ENCODE measurements around the gene WWOX. TPM values are rescaled to one million over a fixed set of nuclear protein-coding genes. Genes with fewer than 3 reads are reported as not detected.

WWOX gene
- 22.7 and 33.8 TPM in 2 replicates for total RNA-seq

DNA sequence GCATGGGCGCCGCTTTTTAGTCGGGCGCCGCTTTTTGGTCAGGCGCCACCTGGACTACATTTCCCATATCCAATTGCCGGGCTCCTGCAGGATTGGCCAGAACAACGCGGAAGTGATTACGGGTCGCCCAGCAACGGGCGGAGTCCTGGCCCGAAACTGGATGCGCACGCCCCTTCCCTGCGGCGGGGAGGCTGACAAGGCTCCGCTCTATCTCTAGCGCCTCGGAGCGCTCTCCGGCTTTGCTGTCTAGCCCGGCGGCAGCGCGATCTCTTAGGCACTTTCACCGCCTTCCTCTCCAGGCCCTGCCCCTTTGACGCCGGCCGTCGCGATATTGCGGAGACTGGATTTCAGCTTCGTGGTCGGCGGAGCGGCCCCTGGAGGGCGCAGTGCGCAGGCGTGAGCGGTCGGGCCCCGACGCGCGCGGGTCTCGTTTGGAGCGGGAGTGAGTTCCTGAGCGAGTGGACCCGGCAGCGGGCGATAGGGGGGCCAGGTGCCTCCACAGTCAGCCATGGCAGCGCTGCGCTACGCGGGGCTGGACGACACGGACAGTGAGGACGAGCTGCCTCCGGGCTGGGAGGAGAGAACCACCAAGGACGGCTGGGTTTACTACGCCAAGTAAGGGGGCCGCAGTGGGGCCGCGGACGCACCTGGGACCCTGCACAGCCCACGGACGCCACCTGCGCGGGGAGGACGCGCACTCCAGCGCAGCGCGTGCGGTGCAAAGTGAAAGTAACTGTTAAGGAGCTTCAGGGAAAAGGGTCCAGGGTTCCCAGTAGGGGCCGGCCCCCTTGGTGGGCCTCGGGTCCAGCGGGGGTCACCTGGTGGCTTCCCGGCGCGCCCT is at the start of gene WWOX:
Gene WWOX (plus strand): TSS at position 384 of the 841 bp plus-strand sequence.

Small RNA genes within 50 kb of the gene (small RNA-seq; reads per million reads assigned to genes)
- not detected for gene AC027279.3

Other genes with a start within 250 kb of the WWOX start
- 0.22 and 0.52 TPM in 2 replicates for gene CLEC3A, start 77.1 kb upstream of the WWOX start, total RNA-seq

Measured in articular chondrocyte of knee joint (primary cell).